Measurements from ENCODE around the gene COL24A1. TPM values are rescaled to one million over a fixed set of nuclear protein-coding genes. Genes with fewer than 3 reads are reported as not detected.

Gene COL24A1
- total and polyA plus RNA-seq, 2 of the 8 experiments (the other 6 are each of a cell fraction or from before 2014, with no cell fraction given), result 0.23 to 1.1 TPM

DNA sequence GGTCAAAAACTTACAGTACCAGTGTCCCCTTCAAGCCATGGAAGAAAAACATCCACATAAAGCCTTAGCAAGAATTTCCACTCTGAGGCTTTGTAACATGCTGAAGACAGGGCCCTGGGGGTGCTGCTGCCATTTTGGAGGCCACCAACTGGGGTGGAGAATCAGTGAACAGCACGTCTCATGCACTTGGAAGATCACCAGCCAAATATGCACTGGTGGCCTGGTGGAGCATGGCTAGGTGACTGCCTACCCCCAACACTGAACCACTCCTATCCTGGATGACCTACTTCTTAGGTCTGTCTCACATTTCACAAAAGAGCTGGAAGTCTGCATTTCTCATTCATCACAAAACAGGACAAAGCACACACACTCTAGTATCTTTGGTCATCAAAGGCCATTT, 126.4 kb downstream of the COL24A1 start (continued):
- TF ChIP-seq, protein P1, sequence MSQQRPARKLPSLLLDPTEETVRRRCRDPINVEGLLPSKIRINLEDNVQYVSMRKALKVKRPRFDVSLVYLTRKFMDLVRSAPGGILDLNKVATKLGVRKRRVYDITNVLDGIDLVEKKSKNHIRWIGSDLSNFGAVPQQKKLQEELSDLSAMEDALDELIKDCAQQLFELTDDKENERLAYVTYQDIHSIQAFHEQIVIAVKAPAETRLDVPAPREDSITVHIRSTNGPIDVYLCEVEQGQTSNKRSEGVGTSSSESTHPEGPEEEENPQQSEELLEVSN (IDR thresholded peaks at IDR 0.05), result no peak

Data from H1 (cell line).